Measurements from ENCODE around the gene SIMC1.

- TF ChIP-seq EZH2phosphoT487 (IDR thresholded peaks at IDR 0.05; ENCODE audit: borderline replicate concordance, low read length) (no peak), CTCF (conservative IDR thresholded peaks at IDR 0.05; ENCODE audit: low read depth, low read length) (no peak)
These were observed 155.9 kb downstream of the SIMC1 start for GRCh38 chr5:176394096-176394495.

All from PC-3 (cell line).